IMR-90 (cell line): Measurements from ENCODE around the gene SLC25A44. TPM values are rescaled to one million over a fixed set of nuclear protein-coding genes. Genes with fewer than 3 reads are reported as not detected.

Experiments
- ATAC-seq: fragments of 200-7000 bp; cut with Tn5 transposase; 2 replicates; pipeline ENCODE4 v1.9.1; 2020; ENCODE audit warnings: low read depth, mild to moderate bottlenecking, moderate library complexity
- BruUV-seq: library from RNA; stranded (reverse); fragments of 400-500 nt; replicated peaks from 2 replicates; lab custom pipeline; 2021; lab: Mats Ljungman, UMichigan
- CTCF ChIA-PET: fragments of 300-600 bp; formaldehyde crosslinking; extraction: SDS; loops from one replicate; lab custom pipeline; 2021; ENCODE audit warnings: antibody characterized with exemption; lab: Yijun Ruan, JAX
- POLR2A ChIA-PET: fragments of 300-600 bp; sonication (Branson Sonifier 250); formaldehyde crosslinking; loops from one replicate; lab custom pipeline; 2022; ENCODE audit warnings: antibody characterized with exemption; ENCODE audit not compliant: unreplicated experiment; lab: Charles Lee
- DNase-seq: peaks from one replicate; pipeline ENCODE4 v3.0.0; 2013
- H2AFZ ChIP-seq: replicated peaks from 2 replicates; pipeline ENCODE3; 2013; ENCODE audit warnings: low read length, mild to moderate bottlenecking; ENCODE audit not compliant: poor library complexity
- H2AK5ac ChIP-seq: 2 replicates; pipeline ENCODE4 v1.6.1; 2013; ENCODE audit warnings: low read depth, low read length, inconsistent platforms
- H2AK9ac ChIP-seq: replicated peaks from 2 replicates; pipeline ENCODE3; 2013; ENCODE audit warnings: mild to moderate bottlenecking, low read depth, low read length, moderate library complexity; ENCODE audit not compliant: poor library complexity
- H2BK120ac ChIP-seq: 2 replicates; pipeline ENCODE4 v1.6.1; 2013; ENCODE audit warnings: low read depth, low read length, inconsistent platforms
- H2BK15ac ChIP-seq: 3 replicates; pipeline ENCODE4 v1.6.1; 2013; ENCODE audit warnings: low read depth, low read length, inconsistent platforms
- H2BK20ac ChIP-seq: 2 replicates; pipeline ENCODE4 v1.6.1; 2013; ENCODE audit warnings: low read depth, mild to moderate bottlenecking, inconsistent platforms, low read length, moderate library complexity
- H2BK5ac ChIP-seq: 2 replicates; pipeline ENCODE4 v1.6.1; 2013; ENCODE audit warnings: mild to moderate bottlenecking, low read depth, low read length, inconsistent platforms; ENCODE audit not compliant: poor library complexity, severe bottlenecking
- H3K14ac ChIP-seq: replicated peaks from 2 replicates; pipeline ENCODE4 v1.6.1; 2013; ENCODE audit warnings: low read depth, low read length, inconsistent platforms
- H3K18ac ChIP-seq: 2 replicates; pipeline ENCODE4 v1.6.1; 2013; ENCODE audit warnings: low read depth, low read length, control low read depth
- H3K23ac ChIP-seq: 2 replicates; pipeline ENCODE4 v1.6.1; 2013; ENCODE audit warnings: low read depth, low read length, inconsistent platforms
- H3K27ac ChIP-seq: 2 replicates; pipeline ENCODE4 v1.5.1; 2013; ENCODE audit warnings: mild to moderate bottlenecking, control low read depth, low read length; ENCODE audit not compliant: insufficient read depth
- H3K27me3 ChIP-seq: 2 replicates; pipeline ENCODE4 v1.6.1; 2013; ENCODE audit warnings: low read length; ENCODE audit not compliant: control insufficient read depth, insufficient read depth
- H3K36me3 ChIP-seq: 2 replicates; pipeline ENCODE4 v1.6.1; 2013; ENCODE audit warnings: low read length, mixed read lengths; ENCODE audit not compliant: control insufficient read depth, insufficient read depth
- H3K4ac ChIP-seq: 2 replicates; pipeline ENCODE4 v1.6.1; 2013; ENCODE audit warnings: low read depth, low read length, inconsistent platforms
- H3K4me1 ChIP-seq: 2 replicates; pipeline ENCODE4 v1.6.1; 2013; ENCODE audit warnings: low read length, mixed read lengths; ENCODE audit not compliant: control insufficient read depth, insufficient read depth
- H3K4me2 ChIP-seq: 2 replicates; pipeline ENCODE4 v1.6.1; 2013; ENCODE audit warnings: low read depth, mild to moderate bottlenecking, control low read depth, low read length, moderate library complexity
- H3K4me3 ChIP-seq: 2 replicates; pipeline ENCODE4 v1.5.1; 2013; ENCODE audit warnings: low read depth, mild to moderate bottlenecking, control low read depth, low read length, moderate library complexity; ENCODE audit not compliant: insufficient read depth
- H3K56ac ChIP-seq: 2 replicates; pipeline ENCODE4 v1.6.1; 2013; ENCODE audit warnings: low read length, inconsistent platforms; ENCODE audit not compliant: insufficient read depth; ENCODE audit errors: extremely low read depth
- H3K79me1 ChIP-seq, 2 experiments: 2 replicates each; pipeline ENCODE4 v1.6.1; 2013; ENCODE audit warnings: low read length in 2 of 2, inconsistent platforms in 1 of 2, low read depth in 1 of 2
- H3K9ac ChIP-seq: 2 replicates; pipeline ENCODE4 v1.6.1; 2013; ENCODE audit warnings: low read depth, low read length, control low read depth
- H3K9me1 ChIP-seq: 2 replicates; pipeline ENCODE4 v1.6.1; 2013; ENCODE audit warnings: low read length, inconsistent platforms; ENCODE audit not compliant: insufficient read depth
- H3K9me3 ChIP-seq: 2 replicates; pipeline ENCODE4 v1.6.1; 2013; ENCODE audit warnings: low read length; ENCODE audit not compliant: control insufficient read depth, insufficient read depth
- H4K20me1 ChIP-seq: 2 replicates; pipeline ENCODE4 v1.6.1; 2013; ENCODE audit warnings: low read length, inconsistent platforms; ENCODE audit not compliant: insufficient read depth
- H4K5ac ChIP-seq: 2 replicates; pipeline ENCODE4 v1.6.1; 2013; ENCODE audit warnings: mild to moderate bottlenecking, low read depth, low read length, control low read depth
- H4K8ac ChIP-seq, 2 experiments: 2 replicates each; pipeline ENCODE4 v1.6.1; 2013; ENCODE audit warnings: low read depth in 2 of 2, low read length in 2 of 2, control low read depth in 1 of 2, inconsistent platforms in 1 of 2
- H4K91ac ChIP-seq: 2 replicates; pipeline ENCODE4 v1.6.1; 2013; ENCODE audit warnings: low read depth, low read length, inconsistent platforms; ENCODE audit not compliant: insufficient read depth
- BHLHE40 ChIP-seq: fragments of 150-350 bp; IDR thresholded peaks from 2 replicates; pipeline ENCODE4 v1.6.1; 2016; ENCODE audit warnings: mild to moderate bottlenecking, low read depth, low read length
- NFE2L2 ChIP-seq: fragments of 150-350 bp; IDR thresholded peaks from 2 replicates; pipeline ENCODE4 v1.6.1; 2016; ENCODE audit warnings: low read depth, mild to moderate bottlenecking, low read length
- RCOR1 ChIP-seq: IDR thresholded peaks from 2 replicates; pipeline ENCODE4 v1.6.1; 2012; ENCODE audit warnings: mild to moderate bottlenecking, low read length, improper control_type of control experiment; ENCODE audit not compliant: insufficient replicate concordance
- WGBS, 2 experiments: methylation state at CpG; one replicate each; pipeline versions ENCODE4 v1.1.5 to v1.1.7; 2013; ENCODE audit warnings: missing lambda C conversion rate in 2 of 2; ENCODE audit not compliant: insufficient read length in 1 of 2; ENCODE audit errors: extremely low coverage in 2 of 2; 5-methylcytosine and 5-hydroxymethylcytosine counted together
- dilution Hi-C: fragments of 300-500 bp; cut with HindIII; formaldehyde crosslinking; loops from one replicate; pipeline ENCODE4 v1.14.3; 2018; ENCODE audit warnings: low sequenced_read_pairs; ENCODE audit not compliant: unreplicated experiment
- in situ Hi-C: fragments of 300-500 bp; cut with MboI; formaldehyde crosslinking; loops from 3 replicates; pipeline ENCODE4 v1.14.3; 2019; ENCODE audit warnings: low sequenced_read_pairs, inconsistent platforms, mixed read lengths
- intact Hi-C: fragments of 100-400 bp; cut with micrococcal nuclease; formaldehyde crosslinking; loops from 2 replicates; pipeline ENCODE4 v1.10.0; 2022
- polyA plus RNA-seq, 3 experiments: library from polyadenylated mRNA; depleted of rRNA; stranded (reverse); fragments of >200 nt; gene quantifications; 2 replicates each; pipeline ENCODE4 v1.2.3, GENCODE V29; 2012; ENCODE audit warnings: low replicate concordance in 1 of 3
- total RNA-seq: library from RNA; depleted of rRNA; stranded (reverse); fragments of >200 nt; gene quantifications from 2 replicates; pipeline ENCODE4 v1.2.3, GENCODE V29; 2012
- TF ChIP-seq, protein P1 (sequence below): fragments of 150-350 bp; IDR thresholded peaks from 2 replicates; pipeline ENCODE4 v1.6.1; 2017; ENCODE audit warnings: mild to moderate bottlenecking, antibody characterized with exemption, low read length, low read depth

The SLC25A44 gene
- total and polyA plus RNA-seq, 2 of the 4 experiments (the other 2 are of a cell fraction) = 12.7 to 20.2 TPM

DNA sequence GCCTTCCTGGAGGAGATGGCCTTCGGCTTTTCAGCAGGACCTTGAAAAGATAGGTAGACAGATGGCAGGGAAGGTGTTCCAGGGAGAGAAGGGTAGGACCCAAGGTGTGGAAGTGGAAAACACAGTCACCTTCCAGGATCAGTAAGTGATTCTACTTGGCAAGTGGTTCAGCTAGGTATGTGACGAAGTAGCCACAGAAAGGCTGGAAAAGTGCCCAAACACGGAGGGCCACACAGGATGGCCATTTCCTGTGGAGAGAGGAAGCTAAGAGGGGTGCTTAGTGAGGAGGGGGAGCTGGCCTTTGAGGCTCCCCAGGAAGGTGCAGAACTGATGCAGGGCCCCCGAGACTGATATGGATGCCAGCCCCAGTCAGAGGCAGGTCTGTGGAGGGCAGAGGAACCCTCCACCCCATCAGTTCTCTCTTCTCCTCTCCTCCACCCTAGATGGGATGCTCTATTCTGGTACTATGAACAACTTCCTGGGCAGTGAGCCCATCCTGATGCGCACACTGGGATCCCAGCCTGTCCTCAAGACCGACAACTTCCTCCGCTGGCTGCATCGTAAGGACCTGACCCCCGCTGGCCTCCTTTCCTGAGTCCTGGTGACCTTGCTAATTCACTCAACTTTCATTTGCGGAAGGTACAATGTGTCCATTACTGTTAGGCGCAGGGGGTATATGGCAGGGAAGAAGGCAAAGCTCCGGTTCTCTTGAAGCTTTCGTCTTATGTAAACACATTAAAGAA, 33.7 kb upstream of the SLC25A44 start:
- H3K4me3 ChIP-seq = no peak overlapping the region
- peak overlapping the region; percentile 70 for H3K14ac ChIP-seq
- peak overlapping the region; percentile 46 for H3K23ac ChIP-seq
- H3K36me3 ChIP-seq = no peaks in the 10 kb centered on the region
- H2AK5ac ChIP-seq = peak overlapping the region; percentile 29; the same call in 1 of the 2 replicates
- DNase-seq (no peak), ATAC-seq (no peak)
- H3K18ac ChIP-seq = no peak overlapping the region
- peaks cover 8% of the 10 kb centered on the region for H3K4me1 ChIP-seq
- H2AK9ac ChIP-seq = peak overlapping the region; percentile 53
- H2BK20ac ChIP-seq = no peak overlapping the region
- H3K27me3 ChIP-seq = peaks cover 2% of the 10 kb centered on the region; the same call in 1 of the 2 replicates
- TF ChIP-seq RCOR1 (no peak), NFE2L2 (no peak), BHLHE40 (no peak)
- TF ChIP-seq, protein P1, sequence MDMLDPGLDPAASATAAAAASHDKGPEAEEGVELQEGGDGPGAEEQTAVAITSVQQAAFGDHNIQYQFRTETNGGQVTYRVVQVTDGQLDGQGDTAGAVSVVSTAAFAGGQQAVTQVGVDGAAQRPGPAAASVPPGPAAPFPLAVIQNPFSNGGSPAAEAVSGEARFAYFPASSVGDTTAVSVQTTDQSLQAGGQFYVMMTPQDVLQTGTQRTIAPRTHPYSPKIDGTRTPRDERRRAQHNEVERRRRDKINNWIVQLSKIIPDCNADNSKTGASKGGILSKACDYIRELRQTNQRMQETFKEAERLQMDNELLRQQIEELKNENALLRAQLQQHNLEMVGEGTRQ = no peak
- H3K9me3 ChIP-seq = no peaks in the 10 kb centered on the region
- H3K4ac ChIP-seq = peak overlapping the region; percentile 47
- H3K56ac ChIP-seq = no peak overlapping the region
- POLR2A ChIA-PET = no interaction called here
- H2BK5ac ChIP-seq = no peak overlapping the region
- in situ Hi-C loops = loop anchor here (5.0 kb wide), 1 partner anchor 52 kb away; the partner anchor contains the start of gene PMF1
- H4K8ac ChIP-seq = peak overlapping the region; percentile 59 to 83; a peak in 3 of 4 replicates
- no peak overlapping the region for H3K27ac ChIP-seq
- peaks cover 13% of the 10 kb centered on the region for H3K9me1 ChIP-seq
- peak overlapping the region; percentile 69; the same call in 1 of the 2 replicates for H4K5ac ChIP-seq
- peak overlapping the region; percentile 64; the same call in 1 of the 2 replicates for H3K9ac ChIP-seq
- no peaks in the 10 kb centered on the region for H4K20me1 ChIP-seq
- WGBS, 2 experiments = 75% methylated on average over 6 of the region's 13 CpGs; no CpG with 5 or more reads in 1 of the 2 experiments
- H4K91ac ChIP-seq = peak overlapping the region; percentile 62; the same call in 1 of the 2 replicates
- CTCF ChIA-PET = no interaction called here
- BruUV-seq = no TSS peak
- H3K4me2 ChIP-seq = peak overlapping the region; percentile 83
- dilution Hi-C loops = no loop called here
- H2BK120ac ChIP-seq = no peak overlapping the region
- H3K79me1 ChIP-seq = no peaks in the 10 kb centered on the region
- intact Hi-C loops = no loop called here
- H2AFZ ChIP-seq = peak overlapping the region; percentile 98
- H2BK15ac ChIP-seq = peak overlapping the region; percentile 73; the same call in 1 of the 3 replicates
